NCI-H524 (cell line): ENCODE measurements around the gene GET4.

ENCODE experiments used
- DNase-seq, 2 experiments: peaks; one replicate each; lab custom pipeline; 2025; lab: John Stamatoyannopoulos, UW

The GET4 gene

GRCh38 chr7:886626-887487, 10.5 kb downstream of the GET4 start:
- no peak for DNase-seq

- no peak for DNase-seq
Measured at GRCh38 chr7:887488-887820, 11.1 kb downstream of the GET4 start.

GRCh38 chr7:888081-889024, 12.0 kb downstream of the GET4 start:
- no peak for DNase-seq

- no peak for DNase-seq
Measured at GRCh38 chr7:889025-889390, 12.7 kb downstream of the GET4 start.

- no peak for DNase-seq
Measured at GRCh38 chr7:889391-889790, 13.0 kb downstream of the GET4 start.

GRCh38 chr7:890868-891267, 14.5 kb downstream of the GET4 start:
- DNase-seq, result no peak

- no peak for DNase-seq
Measured at GRCh38 chr7:891291-891690, 14.9 kb downstream of the GET4 start.

- no peak for DNase-seq
Measured at GRCh38 chr7:891805-892204, 15.5 kb downstream of the GET4 start.

- no peak for DNase-seq
Measured at GRCh38 chr7:892648-893593, 16.6 kb downstream of the GET4 start.

- no peak for DNase-seq
Measured at GRCh38 chr7:893686-894085, 17.3 kb downstream of the GET4 start.

GRCh38 chr7:894164-894867, 18.0 kb downstream of the GET4 start:
- DNase-seq, result no peak

- no peak for DNase-seq
Measured at GRCh38 chr7:894927-895450, 18.6 kb downstream of the GET4 start.

- DNase-seq, result no peak
Measured at GRCh38 chr7:895451-896052, 19.2 kb downstream of the GET4 start.

- DNase-seq, result no peak
Measured at GRCh38 chr7:896346-897075, 20.2 kb downstream of the GET4 start.

GRCh38 chr7:897086-897485, 20.7 kb downstream of the GET4 start:
- DNase-seq, result no peak

GRCh38 chr7:897771-898376, 21.5 kb downstream of the GET4 start:
- DNase-seq, result no peak

- DNase-seq, result no peak
Measured at GRCh38 chr7:898460-898854, 22.1 kb downstream of the GET4 start.

- no peak for DNase-seq
Measured at GRCh38 chr7:898855-899681, 22.7 kb downstream of the GET4 start.

- DNase-seq, result no peak
Measured at GRCh38 chr7:899806-900205, 23.5 kb downstream of the GET4 start.
